NT2/D1 (cell line): ENCODE data around the gene RASA1.
A peak's percentile ranks its signal among the peaks of the same experiment; 100 is the strongest.
"Not testable (repeated sequence)": the region's sequence is repeated elsewhere in the genome, so short reads cannot be mapped to it uniquely, and the experiment has no call there.

Experiments
- DNase-seq: peaks from one replicate; pipeline ENCODE4 v3.0.0-alpha.2; 2011; ENCODE audit warnings: low read depth, low spot score
- H3K27me3 ChIP-seq: 2 replicates; pipeline ENCODE4 v1.6.0; 2011; ENCODE audit warnings: mild to moderate bottlenecking; ENCODE audit not compliant: insufficient read length, insufficient read depth
- H3K36me3 ChIP-seq: 2 replicates; pipeline ENCODE4 v1.6.1; 2011; ENCODE audit warnings: mild to moderate bottlenecking, low read length, mixed read lengths; ENCODE audit not compliant: insufficient read depth, insufficient read length
- H3K4me1 ChIP-seq: 2 replicates; pipeline ENCODE4 v1.5.1; 2011; ENCODE audit not compliant: insufficient read depth, insufficient read length
- H3K4me3 ChIP-seq: 2 replicates; pipeline ENCODE4 v1.5.1; 2011; ENCODE audit warnings: low read depth; ENCODE audit not compliant: insufficient read length
- H3K9ac ChIP-seq: 2 replicates; pipeline ENCODE4 v1.6.0; 2011; ENCODE audit warnings: low read depth; ENCODE audit not compliant: insufficient read length
- H3K9me3 ChIP-seq: 2 replicates; pipeline ENCODE4 v1.5.1; 2011; ENCODE audit warnings: mild to moderate bottlenecking, low read length; ENCODE audit not compliant: insufficient read depth
- SUZ12 ChIP-seq: IDR thresholded peaks from 2 replicates; pipeline ENCODE4 v1.6.1; 2011; ENCODE audit not compliant: insufficient read length, insufficient read depth; ENCODE audit errors: extremely low read depth
- YY1 ChIP-seq: IDR thresholded peaks from 2 replicates; pipeline ENCODE4 v1.6.1; 2011; ENCODE audit not compliant: insufficient read length, insufficient read depth
- ZNF274 ChIP-seq: IDR thresholded peaks from 2 replicates; pipeline ENCODE4 v1.6.1; 2011; ENCODE audit warnings: mild to moderate bottlenecking, low read depth, low read length

The RASA1 gene

GRCh38 chr5:87268126-87268969 lies 665 bp downstream of the RASA1 start:
- Histone ChIP-seq H3K9me3 (no peaks in the 10 kb centered on the region), H3K9ac (peak overlapping the region; percentile 92), H3K36me3 (peaks cover 5% of the 10 kb centered on the region), H3K4me3 (peak overlapping the region; percentile 87), H3K27me3 (no peaks in the 10 kb centered on the region), H3K4me1 (no peaks in the 10 kb centered on the region)
- peak; percentile 16 for DNase-seq
- TF ChIP-seq SUZ12 = no peak

GRCh38 chr5:87268970-87269377 lies 1.3 kb downstream of the RASA1 start:
- H3K4me1 ChIP-seq = no peaks in the 10 kb centered on the region
- no peaks in the 10 kb centered on the region for H3K27me3 ChIP-seq
- TF ChIP-seq YY1 = no peak
- no peaks in the 10 kb centered on the region for H3K9me3 ChIP-seq
- peaks cover 5% of the 10 kb centered on the region for H3K36me3 ChIP-seq
- H3K9ac ChIP-seq = peak overlapping the region; percentile 92
- no peak for DNase-seq
- peak overlapping the region; percentile 87 for H3K4me3 ChIP-seq

- DNase-seq, H3K9me3 ChIP-seq, H3K4me1 ChIP-seq, H3K9ac ChIP-seq, H3K4me3 ChIP-seq, H3K27me3 ChIP-seq, H3K36me3 ChIP-seq: not testable (repeated sequence)
Observed at GRCh38 chr5:87270888-87271287, 3.2 kb downstream of the RASA1 start.

- DNase-seq = no peak
- no peaks in the 10 kb centered on the region for H3K4me1 ChIP-seq
- H3K27me3 ChIP-seq = no peaks in the 10 kb centered on the region
- TF ChIP-seq SUZ12 (no peak), YY1 (no peak), ZNF274 (no peak)
- H3K4me3 ChIP-seq = no peak overlapping the region
- H3K36me3 ChIP-seq = peaks cover 5% of the 10 kb centered on the region
- no peak overlapping the region for H3K9ac ChIP-seq
- no peaks in the 10 kb centered on the region for H3K9me3 ChIP-seq
Observed at GRCh38 chr5:87276655-87277054, 9.0 kb downstream of the RASA1 start.

- no peak overlapping the region for H3K4me3 ChIP-seq
Observed at GRCh38 chr5:87277279-87277835, 9.7 kb downstream of the RASA1 start.

GRCh38 chr5:87278590-87279100 lies 11.0 kb downstream of the RASA1 start:
- Histone ChIP-seq H3K4me3 (no peak overlapping the region), H3K9ac (no peak overlapping the region), H3K4me1 (no peaks in the 10 kb centered on the region), H3K9me3 (no peaks in the 10 kb centered on the region), H3K36me3 (no peaks in the 10 kb centered on the region), H3K27me3 (no peaks in the 10 kb centered on the region)
- no peak for TF ChIP-seq SUZ12
- TF ChIP-seq ZNF274 = no peak
- TF ChIP-seq YY1 = no peak
- DNase-seq = no peak

More at GRCh38 chr5:87277279-87277835, 9.7 kb downstream of the RASA1 start:
- Histone ChIP-seq H3K36me3 (no peaks in the 10 kb centered on the region), H3K9ac (no peak overlapping the region), H3K9me3 (no peaks in the 10 kb centered on the region), H3K4me1 (no peaks in the 10 kb centered on the region), H3K27me3 (no peaks in the 10 kb centered on the region)
- DNase-seq = no peak
- TF ChIP-seq ZNF274 (no peak), YY1 (no peak)

- TF ChIP-seq ZNF274 (no peak), YY1 (no peak), SUZ12 (no peak)
- Histone ChIP-seq H3K36me3 (no peaks in the 10 kb centered on the region), H3K9ac (no peak overlapping the region), H3K27me3 (no peaks in the 10 kb centered on the region), H3K4me3 (no peak overlapping the region), H3K9me3 (no peaks in the 10 kb centered on the region; the same call in 1 of the 2 replicates), H3K4me1 (no peaks in the 10 kb centered on the region)
- no peak for DNase-seq
Observed at GRCh38 chr5:87282269-87282668, 14.6 kb downstream of the RASA1 start.

DNA sequence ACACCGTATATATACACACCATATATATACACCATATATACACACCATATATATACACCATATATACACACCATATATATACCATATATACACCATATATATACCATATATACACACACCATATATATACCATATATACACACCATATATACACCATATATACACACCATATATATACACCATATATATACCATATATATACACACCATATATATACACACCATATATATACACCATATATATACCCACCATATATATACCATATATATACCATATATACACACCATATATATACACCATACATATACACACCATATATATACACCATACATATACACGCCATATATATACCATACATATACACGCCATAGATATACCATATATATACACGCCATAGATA lies 19.6 kb downstream of the RASA1 start:
- H3K9me3 ChIP-seq, DNase-seq, H3K4me1 ChIP-seq, H3K36me3 ChIP-seq, H3K4me3 ChIP-seq, H3K9ac ChIP-seq, H3K27me3 ChIP-seq: not testable (repeated sequence)
